Left cardiac atrium (tissue), 2 donors: ENCODE data around the gene PNRC1. TPM values are rescaled to one million over a fixed set of nuclear protein-coding genes. Genes with fewer than 3 reads are reported as not detected.

ENCODE experiments used
- total RNA-seq, 2 donors: library from RNA; stranded (reverse); fragmentation: NEBNext Ultra II Directional; extraction: Animal tissue kit (Norgen Biotek cat#: 25700); gene quantifications; one replicate each; pipeline ENCODE4 v1.2.1, GENCODE V29; 2021
- donor health status: DM: no; HTN: yes; CAD: no; lungs with severe emphysema.
- donor health status: DM: yes; HTN: yes; CAD: no.

Gene PNRC1
- total RNA-seq, 2 donors from 2014 or later, result 177 to 202 TPM

Other genes starting within 250 kb of the PNRC1 start
- gene RNGTT, start 117.1 kb upstream of the PNRC1 start, total RNA-seq, result 10 to 100 TPM in 1 of 2 donors, 1 to 10 TPM in 1; 8.6 to 10.1 TPM
- under 1 TPM; 0.09 to 0.65 TPM for gene SRSF12, start 37.3 kb downstream of the PNRC1 start, total RNA-seq
- gene PM20D2, start 65.3 kb downstream of the PNRC1 start, total RNA-seq, result 10 to 100 TPM; 11.8 to 12.8 TPM
- gene GABRR1, start 136.6 kb downstream of the PNRC1 start, total RNA-seq, result not detected
- under 1 TPM; 0.53 to 0.97 TPM for gene GABRR2, start 234.5 kb downstream of the PNRC1 start, total RNA-seq